IPS DF 19.7 (cell line): Measurements from ENCODE around the gene GMDS.

Experiments used
- DNase-seq: peaks from one replicate; pipeline ENCODE4 v3.0.0-alpha.2; 2013; ENCODE audit warnings: low read depth, low spot score

Gene GMDS

DNA sequence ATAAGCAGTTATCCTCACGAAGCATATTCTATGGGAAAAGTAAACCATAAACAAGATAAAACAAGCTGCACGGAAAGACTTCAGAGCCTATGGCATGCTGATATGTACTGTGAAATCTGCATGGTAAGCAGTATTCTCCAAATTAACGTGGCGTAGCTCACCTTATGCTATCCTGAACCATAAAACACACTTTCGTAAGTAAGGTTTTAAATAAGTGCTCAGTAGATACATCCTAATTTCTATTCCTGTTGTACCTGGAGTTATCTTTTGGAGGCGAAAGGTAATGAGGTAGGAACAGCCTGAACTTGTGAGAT lies 208.7 kb downstream of the GMDS start:
- no peak for DNase-seq

DNA sequence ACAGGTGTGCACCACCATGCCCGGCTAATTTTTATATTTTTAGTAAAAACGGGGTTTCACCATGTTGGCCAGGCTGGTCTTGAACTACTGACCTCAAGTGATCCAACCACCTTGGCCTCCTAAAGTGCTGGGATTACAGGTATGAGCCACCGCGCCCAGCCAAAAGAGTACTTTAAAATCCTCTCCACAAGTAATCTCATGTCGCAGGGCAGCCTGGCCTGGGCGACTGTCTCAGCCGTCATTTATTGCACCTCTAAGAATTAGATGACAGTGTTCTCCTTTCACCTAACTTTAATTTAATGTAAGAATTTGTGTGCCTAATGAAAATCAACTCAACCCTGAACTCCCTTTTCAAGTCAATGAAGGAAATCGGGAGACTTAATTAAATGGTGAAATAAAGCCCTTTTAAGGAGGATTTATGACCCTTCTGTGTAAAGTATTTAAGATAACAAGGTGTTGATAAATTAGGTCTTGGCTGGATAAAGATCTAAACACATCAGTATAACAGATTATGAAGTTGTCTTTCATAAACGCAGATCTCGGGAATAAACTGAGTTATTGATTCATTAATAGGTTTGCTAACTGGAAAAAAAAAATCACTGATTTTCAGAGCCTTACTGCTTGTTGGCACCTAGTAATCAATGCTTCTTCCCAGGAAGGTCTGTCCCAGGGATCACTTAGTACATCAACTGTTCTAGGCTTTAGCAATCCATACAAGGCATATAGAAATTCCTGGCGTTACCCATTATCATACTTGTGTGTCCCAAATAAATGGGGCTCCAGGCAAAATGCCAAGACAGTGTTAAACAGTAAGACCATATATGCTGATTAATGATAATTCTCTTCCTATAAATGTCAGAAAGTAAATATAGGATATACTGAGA lies 209.3 kb downstream of the GMDS start:
- DNase-seq = no peak

DNA sequence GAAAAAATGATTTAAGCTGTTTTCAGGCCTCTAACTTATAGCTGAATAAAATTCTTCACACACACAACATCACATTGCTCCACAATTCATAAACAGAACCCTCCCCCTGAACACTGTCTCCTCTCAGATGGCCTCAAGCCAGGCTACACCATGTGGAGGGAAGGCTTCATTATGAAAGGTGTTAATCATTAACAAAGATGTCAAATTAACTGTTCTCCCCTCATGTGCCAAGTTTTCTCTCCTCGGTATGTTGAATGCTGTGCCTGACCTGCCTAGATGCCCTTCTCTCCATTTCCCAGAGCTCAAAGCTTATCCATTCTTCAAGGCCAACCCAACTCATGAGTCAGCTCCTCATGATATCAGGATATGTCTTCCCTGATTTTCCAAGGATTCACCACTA lies 210.4 kb downstream of the GMDS start:
- DNase-seq = no peak

DNA sequence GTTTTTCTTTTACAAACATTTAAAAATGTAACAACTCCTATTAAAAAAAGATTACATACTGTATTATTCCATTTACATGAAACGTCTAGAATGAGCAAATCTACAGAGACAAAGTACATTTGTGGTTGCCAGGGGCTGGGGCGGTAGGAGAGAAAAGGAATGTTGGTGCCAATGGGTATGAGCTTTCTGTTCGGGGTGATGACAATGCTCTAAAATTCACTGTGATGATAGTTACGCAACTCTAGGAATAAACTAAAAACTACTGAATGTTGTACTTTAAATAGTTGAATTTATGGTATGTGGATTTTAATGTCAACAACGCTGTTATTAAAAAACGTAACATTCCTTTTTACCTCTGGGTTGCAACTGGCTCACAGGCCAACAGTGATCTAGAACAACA lies 211.1 kb downstream of the GMDS start:
- DNase-seq = no peak

DNA sequence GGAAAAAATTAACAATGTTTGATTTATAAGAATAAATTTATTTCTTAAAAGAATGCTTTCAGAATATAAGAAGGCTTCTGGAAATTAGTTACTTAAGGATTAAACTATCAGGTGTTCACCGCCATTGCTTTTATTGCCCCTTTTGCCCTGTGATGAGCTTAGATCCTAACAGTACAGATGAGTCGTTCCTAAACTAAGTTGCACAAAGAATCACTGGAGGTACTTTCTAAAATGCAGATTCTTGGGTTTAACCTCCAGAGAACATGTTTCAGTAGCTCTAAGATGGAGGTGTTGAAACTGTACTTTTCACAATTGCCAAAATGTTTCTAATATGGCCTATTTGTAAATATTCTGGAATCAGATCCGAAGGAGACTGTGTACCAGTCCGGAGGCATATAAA lies 211.9 kb downstream of the GMDS start:
- no peak for DNase-seq

DNA sequence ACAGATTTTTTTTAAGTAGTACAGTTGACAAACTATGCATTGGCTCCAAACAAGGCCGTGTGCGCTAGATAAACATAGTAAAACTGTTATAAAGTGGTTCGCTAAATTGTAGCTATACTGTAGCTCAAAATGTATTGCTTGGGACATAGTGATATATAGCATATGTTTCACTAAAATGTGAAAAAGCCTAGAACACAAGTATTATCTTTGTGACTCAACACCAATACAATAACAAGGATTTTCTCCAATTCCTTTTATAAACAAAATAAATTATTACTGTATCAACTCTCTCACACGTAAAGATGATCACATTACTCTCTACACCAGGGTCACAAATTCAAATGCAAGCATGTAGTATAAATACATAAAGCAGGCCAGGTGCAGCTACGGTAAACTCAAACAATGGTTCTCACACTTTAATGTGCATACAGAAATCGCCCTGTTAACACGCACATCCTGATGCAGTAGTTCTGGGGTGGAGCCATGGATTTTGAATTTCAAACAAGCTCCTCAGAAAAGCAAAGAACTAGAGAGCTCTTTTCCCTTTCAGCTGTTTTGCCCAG lies 214.6 kb downstream of the GMDS start:
- DNase-seq = no peak

DNA sequence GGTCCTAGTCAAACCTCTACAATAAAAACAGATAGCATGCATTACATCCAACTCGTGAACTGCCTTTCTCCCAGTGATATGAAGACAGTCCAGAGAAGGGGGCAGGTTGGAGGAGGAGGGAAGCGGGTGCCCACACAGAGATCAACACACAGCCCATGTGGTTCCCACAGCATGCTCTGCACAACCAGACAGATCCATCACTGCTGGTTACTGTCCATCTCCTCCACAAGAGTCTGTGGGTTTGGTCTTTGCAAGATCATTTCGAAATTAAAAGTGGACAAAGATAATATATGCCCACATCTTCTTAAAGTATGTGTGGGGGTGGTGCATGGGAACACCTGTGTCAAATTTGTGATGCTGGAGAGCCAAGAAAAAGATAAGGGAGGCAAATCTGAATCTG lies 215.5 kb downstream of the GMDS start:
- DNase-seq = no peak

DNA sequence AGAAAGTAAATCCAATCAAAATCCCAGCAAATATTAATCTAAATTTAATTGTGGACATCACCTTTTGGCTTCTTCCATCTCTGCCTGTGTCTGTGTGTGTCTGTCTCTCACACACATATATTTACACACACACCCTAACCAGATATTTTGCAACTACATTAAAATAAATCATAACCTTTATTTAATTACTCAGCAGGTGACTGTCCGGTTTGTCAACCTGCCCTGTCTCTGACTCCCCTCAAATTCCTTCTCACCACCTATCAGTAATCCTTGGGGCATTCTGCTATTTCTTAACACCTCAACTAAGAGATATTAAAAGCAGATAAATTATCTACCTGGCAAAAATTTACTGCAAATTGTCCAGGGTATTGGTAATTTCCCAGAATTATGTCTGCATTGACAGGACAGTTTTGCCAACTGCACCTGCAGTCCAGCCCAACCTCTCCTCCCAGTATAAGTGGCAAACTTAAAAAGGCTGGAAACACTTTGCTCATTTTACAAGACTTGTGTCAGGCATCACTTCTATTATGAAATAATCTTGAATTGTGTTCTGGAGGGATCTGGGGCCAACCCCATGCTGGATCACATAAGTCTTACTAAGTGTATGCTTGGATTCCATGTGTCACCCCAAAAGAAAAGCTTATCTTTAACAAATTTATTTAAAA lies 216.1 kb downstream of the GMDS start:
- DNase-seq = no peak

DNA sequence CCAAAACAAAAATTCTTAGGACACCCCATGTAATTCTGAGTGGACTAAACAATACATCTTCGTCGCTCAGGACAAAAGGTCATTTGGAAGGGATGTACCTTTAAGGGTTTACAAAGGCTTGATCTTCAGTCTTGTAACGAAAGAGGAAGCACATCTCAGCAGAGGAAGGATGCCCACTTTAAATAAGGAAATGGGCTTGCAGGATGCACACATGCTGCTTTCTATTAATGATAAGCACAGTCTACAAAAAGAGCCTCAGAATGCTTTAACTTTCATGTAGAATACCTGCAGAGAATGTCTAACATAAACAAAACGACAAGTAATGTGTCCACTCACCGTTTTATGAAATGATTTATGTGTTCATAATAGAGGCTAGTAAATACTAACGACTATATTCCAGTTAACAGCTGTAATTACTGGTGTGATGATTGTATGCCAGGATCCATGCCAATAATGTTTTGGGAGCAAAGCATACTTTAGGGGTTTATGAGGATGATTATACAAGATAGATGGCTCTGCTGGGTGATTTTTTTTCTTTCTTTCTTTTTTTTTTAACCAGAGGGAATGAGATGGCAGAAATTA lies 216.9 kb downstream of the GMDS start:
- DNase-seq = no peak

DNA sequence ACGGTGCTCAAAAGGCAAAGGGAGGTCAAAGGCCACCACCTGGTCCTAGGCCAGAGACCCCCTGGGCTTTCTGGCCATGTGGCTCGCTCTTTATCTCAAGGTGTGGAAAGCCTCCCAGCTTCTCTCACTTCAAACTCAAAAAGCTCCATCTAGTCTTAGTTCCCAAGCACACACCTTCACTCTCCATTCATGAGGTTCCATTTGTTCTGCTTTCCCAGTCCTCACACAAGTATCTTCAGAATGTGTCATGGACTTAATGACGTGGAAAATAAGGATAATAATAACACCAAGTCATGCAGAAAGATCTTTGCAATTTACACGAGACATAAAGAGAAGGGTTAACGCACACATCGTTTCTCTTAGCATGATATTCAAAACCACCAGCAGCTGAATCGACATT lies 219.3 kb downstream of the GMDS start:
- DNase-seq = no peak

DNA sequence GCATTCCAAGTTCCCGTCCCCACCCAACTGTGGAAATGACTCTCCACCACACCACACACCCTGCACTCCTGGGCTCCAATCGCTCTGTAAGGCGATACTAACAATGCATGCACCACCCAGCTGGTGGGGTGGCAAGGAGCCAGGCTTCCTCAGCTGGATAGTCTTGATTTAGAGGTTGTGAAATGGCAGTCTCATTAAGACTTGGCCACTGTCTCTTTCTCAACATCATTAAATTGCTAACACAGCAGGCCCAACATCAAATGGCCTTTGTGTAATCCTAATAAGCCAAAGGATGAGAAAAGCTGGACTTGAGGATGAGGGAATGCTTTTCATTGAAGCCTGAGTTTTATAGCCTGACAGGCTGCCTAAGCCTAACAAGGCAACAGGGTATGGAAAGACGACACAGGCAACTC lies 223.7 kb downstream of the GMDS start:
- no peak for DNase-seq

DNA sequence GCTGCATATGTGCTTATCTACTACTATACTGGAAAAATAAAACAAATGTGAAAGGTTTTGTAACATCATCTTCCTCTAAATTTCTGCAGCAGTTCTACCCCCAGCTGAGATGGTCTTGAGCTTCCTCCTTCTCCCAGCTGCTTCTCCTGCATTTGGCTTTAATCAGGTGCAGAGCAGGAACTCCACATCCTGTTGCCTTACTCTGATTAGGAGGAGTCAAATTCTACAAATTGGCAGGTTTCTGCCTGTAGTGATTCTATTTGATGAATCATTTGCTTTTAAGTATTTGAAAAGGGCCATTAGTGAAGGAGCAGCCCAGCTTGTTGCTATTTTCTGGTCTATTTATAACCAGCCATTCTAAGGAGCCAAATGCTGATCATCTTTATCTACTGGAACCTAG lies 224.5 kb downstream of the GMDS start:
- DNase-seq = no peak

DNA sequence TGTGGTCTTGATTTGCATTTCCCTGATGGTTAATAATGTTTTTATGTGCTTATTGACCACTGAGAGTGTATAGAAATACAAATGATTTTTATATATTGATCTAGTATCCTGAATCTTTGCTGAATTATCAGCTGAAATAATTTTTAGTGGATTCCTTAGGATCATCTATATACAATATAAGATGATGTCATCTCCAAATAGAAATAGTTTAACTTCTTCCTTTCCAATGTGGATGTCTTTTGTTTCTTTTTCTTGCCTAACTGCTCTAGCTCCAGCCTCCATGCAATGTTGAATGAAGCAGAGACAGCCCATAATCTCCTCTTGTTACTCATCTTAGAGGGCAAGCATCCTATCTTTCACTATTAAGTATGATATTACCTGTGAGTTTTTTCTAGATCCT lies 226.4 kb downstream of the GMDS start:
- DNase-seq = no peak

DNA sequence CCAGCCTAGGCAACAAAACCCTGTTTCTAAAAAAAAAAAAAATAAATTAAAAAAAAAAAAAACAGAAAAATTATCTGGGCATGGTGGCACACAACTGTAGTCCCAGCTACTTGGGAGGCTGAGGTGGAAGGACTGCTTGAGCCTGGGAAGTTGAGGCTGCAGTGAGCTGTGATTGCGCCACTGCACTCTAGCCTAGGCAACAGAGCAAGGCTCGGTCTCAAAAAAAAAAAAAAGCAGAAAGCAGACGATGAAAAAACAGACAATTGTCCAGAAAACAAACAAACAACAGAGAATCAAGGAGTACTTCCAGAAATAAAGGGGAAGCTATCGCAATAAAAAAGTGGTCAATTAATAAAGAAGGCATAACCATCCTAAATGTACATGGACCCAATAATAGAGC lies 229.4 kb downstream of the GMDS start:
- DNase-seq = no peak

DNA sequence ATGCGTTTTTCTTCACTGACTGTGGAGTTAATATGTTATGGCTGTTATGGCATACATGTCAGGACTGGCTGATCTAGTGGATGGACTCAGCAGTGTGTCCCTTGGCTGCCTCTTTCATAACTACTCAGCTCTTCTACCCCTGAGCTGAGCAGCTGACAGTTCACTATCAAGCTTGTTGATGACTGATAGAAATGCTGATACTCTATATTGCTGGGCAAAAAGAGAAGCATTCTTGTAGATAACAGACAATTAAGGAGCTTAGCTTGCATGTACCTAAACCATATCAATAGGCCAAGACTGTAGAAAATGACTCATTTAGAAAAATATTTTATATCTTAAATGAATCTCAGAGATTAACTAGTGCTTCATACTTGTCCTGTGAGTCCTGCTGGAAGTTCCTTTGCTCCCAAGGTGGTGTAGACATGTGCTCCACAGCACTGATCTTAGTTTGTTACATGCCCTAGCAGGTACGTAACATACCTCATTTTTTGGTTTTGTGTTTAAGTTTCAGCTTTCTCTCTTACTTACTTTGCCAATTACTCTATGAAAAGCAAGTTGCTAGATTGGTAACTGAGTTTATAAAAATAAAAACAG lies 236.9 kb downstream of the GMDS start:
- DNase-seq = no peak

DNA sequence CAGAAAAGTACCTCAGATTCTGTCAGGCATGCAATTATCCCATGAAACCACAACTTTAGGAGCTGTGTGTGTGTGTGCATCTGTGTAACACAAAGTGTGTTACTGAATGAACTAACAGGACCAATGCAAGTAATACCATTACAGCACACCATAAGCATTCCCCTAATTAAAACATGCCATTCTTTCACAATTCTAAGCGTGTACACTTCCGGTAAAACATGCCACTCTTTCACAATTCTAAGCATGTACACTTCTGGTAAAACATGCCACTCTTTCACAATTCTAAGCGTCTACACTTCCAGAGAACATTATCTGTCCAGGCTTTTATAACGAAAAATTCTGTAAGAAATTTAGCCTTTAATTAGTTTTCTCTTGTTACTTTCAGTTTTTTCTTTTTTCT lies 238.2 kb downstream of the GMDS start:
- no peak for DNase-seq

DNA sequence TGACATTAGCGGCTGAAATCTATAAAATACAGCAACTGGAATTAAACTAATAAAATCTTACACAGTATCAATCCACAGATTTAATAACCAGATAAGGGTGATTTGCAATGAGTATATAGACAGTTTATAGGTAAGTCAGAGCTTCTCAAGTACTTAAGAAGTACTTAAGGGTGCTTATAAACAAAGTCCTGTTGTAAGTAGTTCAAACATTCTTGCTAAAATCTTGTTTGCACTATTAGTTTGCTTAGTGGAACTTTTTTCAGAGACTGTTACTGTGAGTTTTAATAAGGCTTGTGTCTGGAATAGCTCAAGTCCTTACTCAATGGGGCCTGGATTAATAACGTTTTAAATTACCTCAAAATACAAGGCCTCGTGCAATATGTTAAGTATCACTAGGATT lies 240.5 kb downstream of the GMDS start:
- no peak for DNase-seq

DNA sequence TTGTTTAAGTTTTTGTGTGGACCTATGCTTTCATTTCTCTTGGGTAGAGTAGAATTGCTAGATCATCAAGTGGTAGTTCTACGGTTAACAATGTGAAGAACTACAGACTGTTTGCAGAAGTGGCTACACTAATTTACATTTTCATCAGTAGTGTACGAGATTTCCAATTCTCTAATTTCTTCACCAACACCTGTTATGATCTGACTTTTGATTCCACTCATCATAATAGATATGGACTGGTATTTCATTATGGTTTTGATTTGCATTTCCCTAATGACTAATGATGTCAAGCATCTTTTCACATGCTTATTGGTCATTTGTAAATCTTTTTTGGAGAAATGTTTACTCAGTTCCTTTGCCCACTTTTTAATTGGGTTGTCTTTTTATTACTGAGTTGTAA lies 244.4 kb downstream of the GMDS start:
- no peak for DNase-seq

DNA sequence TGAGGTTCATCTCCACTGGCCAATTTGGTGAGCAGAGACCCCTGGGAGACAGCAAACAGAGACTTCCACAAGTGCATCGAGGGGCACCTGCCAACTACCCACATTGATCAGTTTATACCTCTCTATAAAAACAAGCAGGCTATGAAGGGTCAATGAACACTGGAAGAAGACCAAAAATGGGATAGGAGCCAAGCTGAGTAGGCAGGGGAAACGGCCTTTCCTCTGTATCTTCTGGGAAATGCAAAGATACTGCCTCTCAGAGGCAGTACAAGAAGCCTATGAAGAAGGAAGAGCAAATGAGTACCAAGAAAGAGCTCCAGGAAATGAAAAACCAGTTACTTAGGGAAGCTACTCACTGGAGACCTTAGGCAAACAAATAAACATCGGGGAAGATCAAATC lies 247.7 kb downstream of the GMDS start:
- no peak for DNase-seq

DNA sequence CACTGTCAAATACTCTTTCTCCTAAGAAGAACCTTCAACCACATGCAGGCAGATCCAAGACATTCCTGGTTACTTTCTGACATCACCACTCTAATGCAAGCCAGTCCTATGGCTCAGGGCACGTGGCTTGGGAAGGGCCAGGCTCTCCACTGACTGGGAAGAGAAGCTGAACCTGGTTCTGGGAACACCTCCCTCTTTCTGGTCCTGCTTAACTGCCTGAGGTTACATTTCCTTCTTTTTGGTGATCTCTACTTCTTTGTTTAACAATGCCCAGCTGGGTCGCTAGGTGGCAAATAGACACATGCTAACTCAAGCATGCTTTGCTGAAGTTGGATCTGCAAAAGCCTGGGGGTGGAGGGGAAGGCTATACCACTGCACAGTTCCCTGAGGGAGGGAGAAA lies 249.8 kb downstream of the GMDS start:
- DNase-seq = no peak

DNA sequence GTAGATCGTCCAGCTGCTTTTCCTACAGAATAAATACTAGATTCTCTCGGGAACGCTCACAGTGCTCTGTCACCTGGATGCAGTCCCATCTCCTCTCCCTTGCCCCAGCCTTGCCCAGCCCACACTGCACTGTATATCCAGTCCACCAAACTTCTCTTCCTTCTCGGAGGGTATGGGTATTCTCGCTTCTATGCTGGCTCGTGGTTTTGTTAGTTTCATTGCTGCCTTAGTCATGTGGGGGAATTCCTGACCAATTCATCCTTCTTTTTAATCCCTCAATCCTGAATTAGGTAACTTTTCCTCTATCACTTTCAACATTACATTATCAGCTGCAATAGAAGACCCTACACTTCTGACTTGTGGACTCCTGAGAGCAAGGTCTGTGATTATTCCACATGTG lies 252.4 kb downstream of the GMDS start:
- no peak for DNase-seq

DNA sequence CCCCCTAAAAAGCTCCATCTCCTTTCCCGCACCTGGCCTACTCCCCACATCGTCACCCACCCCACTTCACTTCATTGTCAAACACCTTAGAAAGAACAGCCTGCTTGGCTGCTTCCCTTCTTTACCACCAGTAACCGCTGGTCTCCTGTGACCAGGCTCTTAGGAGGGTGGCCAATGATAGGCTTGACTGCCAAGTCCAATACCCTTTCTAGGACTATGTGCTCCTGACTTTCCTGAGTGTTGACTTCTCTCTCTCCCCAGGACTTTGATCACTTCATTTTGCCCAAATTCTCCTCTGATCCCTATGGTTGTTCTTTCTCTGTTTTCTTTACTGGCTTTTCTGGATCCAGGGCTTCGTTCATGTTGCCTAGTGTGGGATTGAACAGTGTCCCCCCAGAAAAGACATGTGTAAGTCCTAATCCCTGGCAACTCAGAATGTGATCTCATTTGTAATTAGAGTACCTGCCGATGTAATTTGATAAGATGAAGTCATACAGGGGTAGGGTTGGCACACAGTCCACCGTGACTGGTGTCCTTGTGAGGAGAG lies 254.0 kb downstream of the GMDS start:
- no peak for DNase-seq
